Lower leg skin (tissue), 4 donors: ENCODE measurements around the gene GTF2F2. TPM values are rescaled to one million over a fixed set of nuclear protein-coding genes. Genes with fewer than 3 reads are reported as not detected.
"Not testable (repeated sequence)": the region's sequence is repeated elsewhere in the genome, so short reads cannot be mapped to it uniquely, and the experiment has no call there.

Source experiments
- DNase-seq, 2 donors: peaks; one replicate each; pipeline ENCODE4 v3.0.0-alpha.2; 2019; ENCODE audit warnings: low spot score in 2 of 2
- H3K4me3 ChIP-seq: fragments of 200-600 bp; sonication (generic); 2 replicates; pipeline ENCODE4 v1.5.1; 2017; ENCODE audit warnings: mild to moderate bottlenecking, low read depth; ENCODE audit not compliant: poor library complexity, severe bottlenecking
- POLR2A ChIP-seq, 2 donors: fragments of 450-650 bp; IDR thresholded peaks; one replicate each; pipeline ENCODE4 v1.6.1; 2016 to 2017; ENCODE audit warnings: antibody characterized with exemption in 2 of 2, mild to moderate bottlenecking in 1 of 2, moderate library complexity in 1 of 2
- WGBS, 2 donors: methylation state at CpG; one replicate each; pipeline ENCODE4 v1.1.5; 2018; 5-methylcytosine and 5-hydroxymethylcytosine counted together
- intact Hi-C: fragments of 100-400 bp; cut with DNase I; formaldehyde crosslinking; loops from one replicate; pipeline ENCODE4 v1.15.0; 2023; ENCODE audit warnings: low total_unique reads
- total RNA-seq, 4 donors: library from RNA; depleted of rRNA; stranded (reverse); fragments of >200 nt; gene quantifications; one replicate each; pipeline ENCODE4 v1.1.0, GENCODE V29; 2016
- TF ChIP-seq, protein P1 (sequence below), 3 donors: fragments of 450-650 bp; IDR thresholded peaks; one replicate each; pipeline ENCODE4 v1.5.1; 2016; ENCODE audit warnings: antibody characterized with exemption in 3 of 3, mild to moderate bottlenecking in 3 of 3, moderate library complexity in 2 of 3

The GTF2F2 gene
- total RNA-seq, 4 donors from 2014 or later = 35.6 to 52.4 (median 45.3) TPM

DNA sequence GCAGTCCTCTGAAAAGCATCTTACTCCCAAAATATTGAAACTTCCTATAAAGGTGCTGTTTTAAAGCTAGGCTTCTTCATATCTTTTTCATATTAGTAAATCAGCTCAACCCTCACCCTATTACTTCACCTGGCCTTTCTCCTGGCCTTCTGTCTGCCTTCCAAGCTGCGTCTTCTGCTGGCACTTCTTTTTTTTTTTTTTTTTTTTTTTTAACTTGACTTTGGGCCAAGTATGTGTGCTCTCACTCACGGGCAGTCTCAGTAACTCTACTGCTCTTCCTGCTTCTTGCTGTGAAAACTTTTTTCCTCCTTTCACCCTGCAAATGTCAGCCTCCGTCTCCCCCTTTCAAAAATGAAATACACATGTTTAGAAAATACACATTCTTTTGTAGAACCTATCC lies 121.8 kb downstream of the GTF2F2 start:
- TF ChIP-seq, protein P1, sequence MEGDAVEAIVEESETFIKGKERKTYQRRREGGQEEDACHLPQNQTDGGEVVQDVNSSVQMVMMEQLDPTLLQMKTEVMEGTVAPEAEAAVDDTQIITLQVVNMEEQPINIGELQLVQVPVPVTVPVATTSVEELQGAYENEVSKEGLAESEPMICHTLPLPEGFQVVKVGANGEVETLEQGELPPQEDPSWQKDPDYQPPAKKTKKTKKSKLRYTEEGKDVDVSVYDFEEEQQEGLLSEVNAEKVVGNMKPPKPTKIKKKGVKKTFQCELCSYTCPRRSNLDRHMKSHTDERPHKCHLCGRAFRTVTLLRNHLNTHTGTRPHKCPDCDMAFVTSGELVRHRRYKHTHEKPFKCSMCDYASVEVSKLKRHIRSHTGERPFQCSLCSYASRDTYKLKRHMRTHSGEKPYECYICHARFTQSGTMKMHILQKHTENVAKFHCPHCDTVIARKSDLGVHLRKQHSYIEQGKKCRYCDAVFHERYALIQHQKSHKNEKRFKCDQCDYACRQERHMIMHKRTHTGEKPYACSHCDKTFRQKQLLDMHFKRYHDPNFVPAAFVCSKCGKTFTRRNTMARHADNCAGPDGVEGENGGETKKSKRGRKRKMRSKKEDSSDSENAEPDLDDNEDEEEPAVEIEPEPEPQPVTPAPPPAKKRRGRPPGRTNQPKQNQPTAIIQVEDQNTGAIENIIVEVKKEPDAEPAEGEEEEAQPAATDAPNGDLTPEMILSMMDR (IDR thresholded peaks at IDR 0.05) = no peak
- 2 to 4% methylated on average over 3 of the region's 3 CpGs for WGBS, 2 donors

DNA sequence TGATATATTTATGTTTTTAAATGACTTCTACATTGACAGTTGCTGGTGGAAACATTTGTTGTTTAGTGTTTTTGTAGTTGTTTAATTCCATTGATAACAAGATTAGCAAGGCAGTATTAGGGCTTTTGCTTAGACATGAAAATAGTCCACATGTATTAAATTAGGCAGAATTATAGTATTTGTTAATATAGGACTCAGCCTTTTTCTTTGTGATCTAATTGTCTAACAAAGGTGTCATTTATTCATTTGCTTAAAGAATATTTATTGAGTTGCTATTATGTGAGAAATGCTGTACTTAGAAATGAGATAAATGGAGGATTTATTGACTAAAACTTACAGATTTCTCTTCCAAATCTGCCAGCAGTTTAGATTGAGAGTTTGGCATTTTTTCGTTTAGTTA lies 122.2 kb downstream of the GTF2F2 start:
- intact Hi-C loops = no loop called here
- no peak for DNase-seq
- 72 to 83% methylated on average over 1 of the region's 1 CpG for WGBS, 2 donors
- TF ChIP-seq, protein P1 (IDR thresholded peaks at IDR 0.05) = no peak
- TF ChIP-seq POLR2A (IDR thresholded peaks at IDR 0.05) = no peak
- no peak overlapping the region for H3K4me3 ChIP-seq

More for the DNA sequence above, 121.8 kb downstream of the GTF2F2 start:
- intact Hi-C loops = no loop called here
- DNase-seq = no peak
- H3K4me3 ChIP-seq = no peak overlapping the region

DNA sequence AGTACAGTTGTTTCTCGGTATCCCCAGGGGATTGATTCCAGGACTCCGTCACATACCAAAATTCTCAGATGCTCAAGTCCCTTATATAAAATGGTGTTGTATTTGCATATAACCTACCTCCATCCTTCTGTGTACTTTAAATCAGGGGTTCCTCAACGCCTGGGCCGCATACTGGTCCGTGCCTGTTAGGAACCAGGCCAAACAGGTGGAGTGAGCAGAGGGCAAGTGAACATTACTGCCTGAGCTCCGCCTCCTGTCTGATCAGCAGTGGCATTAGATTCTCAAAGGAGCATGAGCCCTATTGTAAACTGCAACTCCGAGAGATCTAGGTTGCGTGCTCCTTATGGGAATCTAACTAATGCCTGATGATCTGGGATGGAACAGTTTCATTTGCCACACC lies 122.8 kb downstream of the GTF2F2 start:
- intact Hi-C loops = no loop called here
- DNase-seq = no peak
- no peak overlapping the region for H3K4me3 ChIP-seq
- TF ChIP-seq POLR2A (IDR thresholded peaks at IDR 0.05) = no peak
- TF ChIP-seq, protein P1 (IDR thresholded peaks at IDR 0.05) = no peak
- WGBS, 2 donors = 63 to 66% methylated on average over 8 of the region's 8 CpGs

DNA sequence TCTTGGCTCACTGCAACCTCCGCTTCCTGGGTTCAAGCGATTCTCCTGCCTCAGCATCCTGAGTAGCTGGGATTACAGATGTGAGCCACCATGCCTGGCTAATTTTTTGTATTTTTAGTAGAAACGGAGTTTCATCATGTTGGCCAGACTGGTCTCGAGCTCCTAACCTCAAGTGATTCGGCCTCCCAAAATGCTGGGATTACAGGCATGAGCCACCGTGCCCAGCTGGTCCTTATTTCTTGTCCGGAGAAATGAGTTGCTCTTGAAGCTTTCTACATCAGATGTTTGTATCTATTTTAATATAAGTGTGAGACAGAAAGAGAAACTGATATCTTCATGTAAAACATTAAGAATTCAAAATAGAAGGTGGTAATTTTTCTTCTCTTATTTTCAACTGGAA lies 124.4 kb downstream of the GTF2F2 start:
- H3K4me3 ChIP-seq, DNase-seq, intact Hi-C loops: not testable (repeated sequence)
- WGBS, 2 donors = 94% methylated on average over 7 of the region's 7 CpGs

DNA sequence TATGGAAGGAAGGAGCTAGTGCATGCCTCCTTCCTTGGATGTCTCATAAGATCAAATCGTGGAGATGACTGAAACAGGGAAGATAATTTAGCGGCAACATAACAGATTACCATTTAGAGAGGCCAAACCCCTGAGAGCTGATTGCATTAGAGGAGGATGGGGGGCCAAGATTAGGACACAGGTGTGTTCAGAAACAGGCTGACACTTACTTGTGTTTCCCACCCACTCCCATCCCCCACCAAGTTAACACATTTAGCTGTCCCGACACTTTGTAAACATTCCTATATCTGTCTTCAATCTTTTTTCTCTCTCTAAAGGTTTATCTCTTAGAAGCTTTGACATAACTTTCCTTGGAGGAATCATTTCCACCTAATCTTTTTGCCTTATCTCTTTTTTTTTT lies 129.4 kb downstream of the GTF2F2 start:
- intact Hi-C loops = no loop called here
- 92% methylated on average over 3 of the region's 3 CpGs for WGBS, 2 donors
- TF ChIP-seq, protein P1 (IDR thresholded peaks at IDR 0.05) = no peak
- TF ChIP-seq POLR2A (IDR thresholded peaks at IDR 0.05) = no peak
- no peak for DNase-seq
- no peak overlapping the region for H3K4me3 ChIP-seq

DNA sequence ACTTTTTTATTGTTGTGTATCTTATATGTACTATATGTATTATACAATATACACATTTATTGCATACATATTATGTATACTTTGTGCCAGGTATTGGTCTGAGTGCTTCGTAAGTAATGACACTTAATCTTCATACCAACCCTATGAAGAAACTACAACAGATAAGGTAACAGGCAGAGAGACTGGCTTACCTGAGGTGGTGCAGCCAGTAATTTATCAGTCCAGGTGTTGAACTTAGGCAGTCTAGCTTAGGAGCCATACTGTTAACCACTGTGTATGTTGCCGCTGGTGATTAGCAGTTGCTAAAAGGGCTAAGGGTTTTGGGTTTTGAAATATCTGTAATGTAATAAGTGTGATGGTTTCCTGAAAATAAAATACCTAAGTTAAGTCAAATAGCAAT lies 134.1 kb downstream of the GTF2F2 start:
- H3K4me3 ChIP-seq = no peak overlapping the region
- TF ChIP-seq, protein P1 (IDR thresholded peaks at IDR 0.05) = no peak
- no peak for TF ChIP-seq POLR2A (IDR thresholded peaks at IDR 0.05)

More for the DNA sequence above, 134.1 kb downstream of the GTF2F2 start:
- DNase-seq = no peak
- 94 to 97% methylated on average over 2 of the region's 2 CpGs for WGBS, 2 donors
- intact Hi-C loops = no loop called here
